Panc1 (cell line): ENCODE results near the gene RAB3IL1.

Experiments
- POLR2AphosphoS5 ChIP-seq: IDR thresholded peaks from 2 replicates; pipeline ENCODE4 v1.6.1; 2012; ENCODE audit warnings: mild to moderate bottlenecking, low read depth, low read length, moderate library complexity
- SIN3A ChIP-seq: IDR thresholded peaks from 2 replicates; pipeline ENCODE4 v1.6.1; 2012; ENCODE audit warnings: low read depth, mild to moderate bottlenecking, low read length, moderate library complexity, borderline replicate concordance; ENCODE audit not compliant: insufficient read depth
- TCF7L2 ChIP-seq: IDR thresholded peaks from 2 replicates; pipeline ENCODE4 v1.6.1; 2011; ENCODE audit warnings: mild to moderate bottlenecking, low read depth, low read length, inconsistent platforms
- TF ChIP-seq, protein P1 (sequence below): fragments of 450-650 bp; IDR thresholded peaks from 2 replicates; pipeline ENCODE4 v1.5.1; 2017; ENCODE audit warnings: mild to moderate bottlenecking
- TF ChIP-seq, protein P2 (sequence below), 2 experiments: IDR thresholded peaks; 2 replicates each; pipeline ENCODE4 v1.6.1; 2011 to 2012; ENCODE audit warnings: low read depth in 2 of 2, control low read depth in 1 of 2, low read length in 1 of 2, mild to moderate bottlenecking in 1 of 2, moderate library complexity in 1 of 2; ENCODE audit not compliant: insufficient read depth in 1 of 2

DNA sequence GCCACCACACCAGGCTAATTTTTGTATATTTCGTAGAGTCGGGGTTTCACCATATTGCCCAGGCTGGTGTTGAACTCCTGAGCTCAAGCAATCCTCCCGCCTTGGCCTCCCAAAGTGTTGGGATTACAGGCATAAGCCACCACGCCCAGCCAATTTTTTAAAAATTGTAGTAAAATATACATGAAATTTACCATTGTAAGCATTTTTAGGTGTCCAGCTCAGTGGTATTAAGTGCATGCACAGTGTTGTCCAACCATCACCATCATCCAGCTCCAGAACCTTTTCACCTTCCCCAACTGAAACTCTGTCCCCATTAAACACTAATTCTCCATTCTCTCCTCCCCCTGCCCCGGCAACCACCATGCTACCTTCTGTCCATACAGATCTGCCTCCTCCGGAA is 34.5 kb downstream of the RAB3IL1 start:
- TF ChIP-seq, protein P1, sequence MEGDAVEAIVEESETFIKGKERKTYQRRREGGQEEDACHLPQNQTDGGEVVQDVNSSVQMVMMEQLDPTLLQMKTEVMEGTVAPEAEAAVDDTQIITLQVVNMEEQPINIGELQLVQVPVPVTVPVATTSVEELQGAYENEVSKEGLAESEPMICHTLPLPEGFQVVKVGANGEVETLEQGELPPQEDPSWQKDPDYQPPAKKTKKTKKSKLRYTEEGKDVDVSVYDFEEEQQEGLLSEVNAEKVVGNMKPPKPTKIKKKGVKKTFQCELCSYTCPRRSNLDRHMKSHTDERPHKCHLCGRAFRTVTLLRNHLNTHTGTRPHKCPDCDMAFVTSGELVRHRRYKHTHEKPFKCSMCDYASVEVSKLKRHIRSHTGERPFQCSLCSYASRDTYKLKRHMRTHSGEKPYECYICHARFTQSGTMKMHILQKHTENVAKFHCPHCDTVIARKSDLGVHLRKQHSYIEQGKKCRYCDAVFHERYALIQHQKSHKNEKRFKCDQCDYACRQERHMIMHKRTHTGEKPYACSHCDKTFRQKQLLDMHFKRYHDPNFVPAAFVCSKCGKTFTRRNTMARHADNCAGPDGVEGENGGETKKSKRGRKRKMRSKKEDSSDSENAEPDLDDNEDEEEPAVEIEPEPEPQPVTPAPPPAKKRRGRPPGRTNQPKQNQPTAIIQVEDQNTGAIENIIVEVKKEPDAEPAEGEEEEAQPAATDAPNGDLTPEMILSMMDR = no peak
- no peak for TF ChIP-seq SIN3A
- no peak for TF ChIP-seq POLR2AphosphoS5
- TF ChIP-seq, protein P2, sequence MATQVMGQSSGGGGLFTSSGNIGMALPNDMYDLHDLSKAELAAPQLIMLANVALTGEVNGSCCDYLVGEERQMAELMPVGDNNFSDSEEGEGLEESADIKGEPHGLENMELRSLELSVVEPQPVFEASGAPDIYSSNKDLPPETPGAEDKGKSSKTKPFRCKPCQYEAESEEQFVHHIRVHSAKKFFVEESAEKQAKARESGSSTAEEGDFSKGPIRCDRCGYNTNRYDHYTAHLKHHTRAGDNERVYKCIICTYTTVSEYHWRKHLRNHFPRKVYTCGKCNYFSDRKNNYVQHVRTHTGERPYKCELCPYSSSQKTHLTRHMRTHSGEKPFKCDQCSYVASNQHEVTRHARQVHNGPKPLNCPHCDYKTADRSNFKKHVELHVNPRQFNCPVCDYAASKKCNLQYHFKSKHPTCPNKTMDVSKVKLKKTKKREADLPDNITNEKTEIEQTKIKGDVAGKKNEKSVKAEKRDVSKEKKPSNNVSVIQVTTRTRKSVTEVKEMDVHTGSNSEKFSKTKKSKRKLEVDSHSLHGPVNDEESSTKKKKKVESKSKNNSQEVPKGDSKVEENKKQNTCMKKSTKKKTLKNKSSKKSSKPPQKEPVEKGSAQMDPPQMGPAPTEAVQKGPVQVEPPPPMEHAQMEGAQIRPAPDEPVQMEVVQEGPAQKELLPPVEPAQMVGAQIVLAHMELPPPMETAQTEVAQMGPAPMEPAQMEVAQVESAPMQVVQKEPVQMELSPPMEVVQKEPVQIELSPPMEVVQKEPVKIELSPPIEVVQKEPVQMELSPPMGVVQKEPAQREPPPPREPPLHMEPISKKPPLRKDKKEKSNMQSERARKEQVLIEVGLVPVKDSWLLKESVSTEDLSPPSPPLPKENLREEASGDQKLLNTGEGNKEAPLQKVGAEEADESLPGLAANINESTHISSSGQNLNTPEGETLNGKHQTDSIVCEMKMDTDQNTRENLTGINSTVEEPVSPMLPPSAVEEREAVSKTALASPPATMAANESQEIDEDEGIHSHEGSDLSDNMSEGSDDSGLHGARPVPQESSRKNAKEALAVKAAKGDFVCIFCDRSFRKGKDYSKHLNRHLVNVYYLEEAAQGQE (IDR thresholded peaks at IDR 0.05; ENCODE audit: insufficient read depth in 1 of 2, low read depth in 2 of 2, low read length in 1 of 2) = no peak
- no peak for TF ChIP-seq TCF7L2
